Measurements from ENCODE around the gene COL7A1. TPM values are rescaled to one million over a fixed set of nuclear protein-coding genes. Genes with fewer than 3 reads are reported as not detected.

The COL7A1 gene
- total RNA-seq, 2 experiments from 2014 or later: 4.1 to 10.8 TPM

DNA sequence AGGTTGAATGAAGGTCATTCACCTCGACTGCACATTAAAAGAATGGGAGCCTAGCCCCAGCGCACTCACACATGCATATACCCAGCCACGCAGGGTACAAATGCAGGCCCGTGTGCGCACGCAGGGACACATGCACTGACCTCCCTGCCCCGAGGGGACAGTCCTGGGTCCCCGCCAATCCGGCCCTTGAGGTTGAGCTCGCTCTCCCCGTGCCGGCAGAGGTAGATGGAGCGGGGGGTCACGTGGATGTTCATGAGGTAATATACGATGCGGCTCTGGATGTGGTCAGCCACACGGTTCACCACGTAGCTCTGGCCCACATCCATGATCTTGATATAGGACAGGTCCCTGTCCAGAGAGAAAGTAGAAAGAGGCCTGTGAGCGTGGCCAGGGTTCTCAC, 59.0 kb downstream of the COL7A1 start:
- H3K4me2 ChIP-seq (ENCODE audit: low read length): no peak overlapping the region
- ChIA-PET CTCF (ENCODE audit: unreplicated experiment) (no interaction called here), POLR2A (interaction anchor here (0.5 to 0.8 kb wide), 2 partner anchors 9 to 1544 kb away, joined by 3 read pairs; no protein-coding TSS in a partner anchor)
- H3K4me3 ChIP-seq (ENCODE audit: low read depth, low read length, poor library complexity, severe bottlenecking): no peak overlapping the region
- no peaks in the 10 kb centered on the region for H3K79me2 ChIP-seq (ENCODE audit: insufficient read depth, low read depth, low read length)
- no peaks in the 10 kb centered on the region; the same call in 1 of the 2 replicates for H3K36me3 ChIP-seq (ENCODE audit: insufficient read depth, low read length)
- H3K9me3 ChIP-seq (ENCODE audit: low read length): no peaks in the 10 kb centered on the region
- H3K9me2 ChIP-seq (ENCODE audit: insufficient read depth, low read length): no peaks in the 10 kb centered on the region
- TF ChIP-seq CTCF (conservative IDR thresholded peaks at IDR 0.05; ENCODE audit: low read length) (no peak), EZH2phosphoT487 (IDR thresholded peaks at IDR 0.05; ENCODE audit: borderline replicate concordance, low read depth, low read length) (no peak)
- H3K4me1 ChIP-seq (ENCODE audit: insufficient read depth, low read length, poor library complexity, severe bottlenecking): no peaks in the 10 kb centered on the region
- no peak overlapping the region for H3K27ac ChIP-seq (ENCODE audit: low read depth, low read length, poor library complexity, severe bottlenecking)
- H2AFZ ChIP-seq (ENCODE audit: low read length): no peak overlapping the region
- BruUV-seq (replicated peaks): no TSS peak
- no peak for DNase-seq (ENCODE audit: low spot score)
- intact Hi-C loops (cut with micrococcal nuclease; ENCODE audit: unreplicated experiment): no loop called here
- H4K20me1 ChIP-seq (ENCODE audit: insufficient read depth, low read length): no peaks in the 10 kb centered on the region

DNA sequence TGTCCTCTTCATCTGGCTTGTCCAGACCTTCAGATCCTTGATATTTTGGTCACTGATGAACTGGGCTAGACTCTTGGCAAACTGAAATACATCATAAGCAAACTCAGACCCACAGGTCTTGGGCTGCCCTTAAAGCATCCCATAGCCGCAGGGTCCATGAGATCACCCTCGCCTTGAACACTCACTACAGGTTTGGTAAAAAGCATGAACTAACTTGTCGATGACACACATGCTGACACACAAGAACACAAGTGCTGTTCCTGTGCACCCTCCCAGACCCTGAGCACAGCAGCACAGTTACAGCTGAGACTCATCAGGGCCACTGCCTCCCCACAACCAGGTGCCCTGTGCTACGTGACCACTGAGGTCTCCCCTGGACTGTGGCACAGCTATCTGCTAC, 59.6 kb downstream of the COL7A1 start:
- H3K79me2 ChIP-seq (ENCODE audit: insufficient read depth, low read depth, low read length): no peaks in the 10 kb centered on the region
- BruUV-seq (replicated peaks): no TSS peak
- H3K36me3 ChIP-seq (ENCODE audit: insufficient read depth, low read length): no peaks in the 10 kb centered on the region; the same call in 1 of the 2 replicates
- no peak overlapping the region for H2AFZ ChIP-seq (ENCODE audit: low read length)
- H3K4me1 ChIP-seq (ENCODE audit: insufficient read depth, low read length, poor library complexity, severe bottlenecking): no peaks in the 10 kb centered on the region
- DNase-seq (ENCODE audit: low spot score): no peak
- H3K4me3 ChIP-seq (ENCODE audit: low read depth, low read length, poor library complexity, severe bottlenecking): no peak overlapping the region
- no peak overlapping the region for H3K4me2 ChIP-seq (ENCODE audit: low read length)
- no peaks in the 10 kb centered on the region for H3K9me2 ChIP-seq (ENCODE audit: insufficient read depth, low read length)
- H3K9me3 ChIP-seq (ENCODE audit: low read length): no peaks in the 10 kb centered on the region
- ChIA-PET POLR2A (no interaction called here), CTCF (ENCODE audit: unreplicated experiment) (interaction anchor here (0.6 kb wide), 1 partner anchor 70 kb away, joined by 3 read pairs; no protein-coding TSS in a partner anchor)
- no peak overlapping the region for H3K27ac ChIP-seq (ENCODE audit: low read depth, low read length, poor library complexity, severe bottlenecking)
- TF ChIP-seq CTCF (conservative IDR thresholded peaks at IDR 0.05; ENCODE audit: low read length) (no peak), EZH2phosphoT487 (IDR thresholded peaks at IDR 0.05; ENCODE audit: borderline replicate concordance, low read depth, low read length) (no peak)
- intact Hi-C loops (cut with micrococcal nuclease; ENCODE audit: unreplicated experiment): no loop called here
- H4K20me1 ChIP-seq (ENCODE audit: insufficient read depth, low read length): no peaks in the 10 kb centered on the region

- H3K4me3 ChIP-seq (ENCODE audit: low read depth, low read length, poor library complexity, severe bottlenecking): no peak overlapping the region
- no peaks in the 10 kb centered on the region for H3K9me2 ChIP-seq (ENCODE audit: insufficient read depth, low read length)
- no peak for DNase-seq (ENCODE audit: low spot score)
- H3K4me2 ChIP-seq (ENCODE audit: low read length): no peak overlapping the region
- CTCF ChIA-PET (ENCODE audit: unreplicated experiment): no interaction called here
- H3K9me3 ChIP-seq (ENCODE audit: low read length): no peaks in the 10 kb centered on the region
- POLR2A ChIA-PET: interaction anchor here (0.6 kb wide), 1 partner anchor 115 kb away, joined by 6 read pairs; no protein-coding TSS in a partner anchor
- BruUV-seq (replicated peaks): no TSS peak
- H3K79me2 ChIP-seq (ENCODE audit: insufficient read depth, low read depth, low read length): no peaks in the 10 kb centered on the region
- no peak overlapping the region for H3K27ac ChIP-seq (ENCODE audit: low read depth, low read length, poor library complexity, severe bottlenecking)
- no peaks in the 10 kb centered on the region for H3K4me1 ChIP-seq (ENCODE audit: insufficient read depth, low read length, poor library complexity, severe bottlenecking)
- intact Hi-C loops (cut with micrococcal nuclease; ENCODE audit: unreplicated experiment): no loop called here
- no peaks in the 10 kb centered on the region for H4K20me1 ChIP-seq (ENCODE audit: insufficient read depth, low read length)
- no peak overlapping the region for H2AFZ ChIP-seq (ENCODE audit: low read length)
- H3K36me3 ChIP-seq (ENCODE audit: insufficient read depth, low read length): no peaks in the 10 kb centered on the region; the same call in 1 of the 2 replicates
- TF ChIP-seq EZH2phosphoT487 (IDR thresholded peaks at IDR 0.05; ENCODE audit: borderline replicate concordance, low read depth, low read length) (no peak), CTCF (conservative IDR thresholded peaks at IDR 0.05; ENCODE audit: low read length) (no peak)
These were observed 62.2 kb downstream of the COL7A1 start for GRCh38 chr3:48532977-48533337.
